OCI-LY3 (cell line): ENCODE data around the gene PC.

Experiments
- H2AFZ ChIP-seq: fragments of 200-600, 300-600 bp; shearing (Covaris generic); 2 replicates; pipeline ENCODE4 v1.6.0; 2014; ENCODE audit warnings: antibody characterized with exemption, low read depth, low read length
- H3K27ac ChIP-seq: fragments of 200-600, 300-600 bp; sonication (generic); 2 replicates; pipeline ENCODE4 v1.5.1; 2014; ENCODE audit warnings: mild to moderate bottlenecking, low read length, moderate library complexity, mixed read lengths
- H3K27me3 ChIP-seq: fragments of 200-600, 300-600 bp; sonication (generic); 2 replicates; pipeline ENCODE4 v1.6.1; 2014; ENCODE audit warnings: low read depth, low read length, mixed read lengths
- H3K36me3 ChIP-seq: fragments of 200-600, 300-600 bp; sonication (generic); replicated peaks from 2 replicates; pipeline ENCODE3; 2014; ENCODE audit warnings: low read depth, low read length, mixed read lengths
- H3K4me1 ChIP-seq: fragments of 300-600, 200-600 bp; sonication (generic); 2 replicates; pipeline ENCODE4 v1.6.1; 2014; ENCODE audit warnings: low read length, mixed read lengths
- H3K4me2 ChIP-seq: fragments of 200-600, 300-600 bp; sonication (generic); 2 replicates; pipeline ENCODE4 v1.6.1; 2014; ENCODE audit warnings: low read length, mixed read lengths
- H3K4me3 ChIP-seq: fragments of 300-600, 200-600 bp; sonication (generic); 2 replicates; pipeline ENCODE4 v1.5.1; 2014; ENCODE audit warnings: antibody characterized with exemption, mild to moderate bottlenecking, low read length, moderate library complexity
- H3K79me2 ChIP-seq: fragments of 300-600, 200-600 bp; shearing (Covaris generic); 2 replicates; pipeline ENCODE4 v1.6.1; 2014; ENCODE audit warnings: mild to moderate bottlenecking, low read length, mixed read lengths
- H3K9ac ChIP-seq: fragments of 300-600, 200-600 bp; shearing (Covaris generic); 2 replicates; pipeline ENCODE4 v1.6.0; 2014; ENCODE audit warnings: mild to moderate bottlenecking, low read length, moderate library complexity
- H3K9me3 ChIP-seq: fragments of 200-600, 300-600 bp; shearing (Covaris generic); 2 replicates; pipeline ENCODE4 v1.6.1; 2014; ENCODE audit warnings: low read length, mixed read lengths; ENCODE audit not compliant: insufficient read depth
- H4K20me1 ChIP-seq: fragments of 200-600, 300-600 bp; sonication (generic); 2 replicates; pipeline ENCODE4 v1.6.1; 2016; ENCODE audit warnings: low read length, mixed read lengths; ENCODE audit not compliant: insufficient read depth
- EZH2phosphoT487 ChIP-seq: fragments of 200-600 bp; shearing (Covaris generic); IDR thresholded peaks from 2 replicates; pipeline ENCODE4 v1.6.1; 2018; ENCODE audit warnings: antibody characterized with exemption, mixed run types, low read depth
- TF ChIP-seq, protein P1 (sequence below): fragments of 200-600, 300-600 bp; sonication (generic); IDR thresholded peaks from 2 replicates; pipeline ENCODE4 v1.5.1; 2014; ENCODE audit warnings: antibody characterized with exemption, low read length, low read depth

Gene PC

GRCh38 chr11:66914505-66914904 lies 43.7 kb downstream of the PC start:
- H3K27me3 ChIP-seq: no peaks in the 10 kb centered on the region; the same call in 1 of the 2 replicates
- H3K4me1 ChIP-seq: peaks cover 4% of the 10 kb centered on the region
- no peak overlapping the region for H3K27ac ChIP-seq
- H3K9me3 ChIP-seq: no peaks in the 10 kb centered on the region
- no peak overlapping the region for H3K4me3 ChIP-seq
- no peaks in the 10 kb centered on the region for H3K36me3 ChIP-seq
- no peaks in the 10 kb centered on the region for H3K79me2 ChIP-seq
- no peak overlapping the region for H3K9ac ChIP-seq
- H4K20me1 ChIP-seq: no peaks in the 10 kb centered on the region
- no peak overlapping the region for H2AFZ ChIP-seq
- TF ChIP-seq, protein P1, sequence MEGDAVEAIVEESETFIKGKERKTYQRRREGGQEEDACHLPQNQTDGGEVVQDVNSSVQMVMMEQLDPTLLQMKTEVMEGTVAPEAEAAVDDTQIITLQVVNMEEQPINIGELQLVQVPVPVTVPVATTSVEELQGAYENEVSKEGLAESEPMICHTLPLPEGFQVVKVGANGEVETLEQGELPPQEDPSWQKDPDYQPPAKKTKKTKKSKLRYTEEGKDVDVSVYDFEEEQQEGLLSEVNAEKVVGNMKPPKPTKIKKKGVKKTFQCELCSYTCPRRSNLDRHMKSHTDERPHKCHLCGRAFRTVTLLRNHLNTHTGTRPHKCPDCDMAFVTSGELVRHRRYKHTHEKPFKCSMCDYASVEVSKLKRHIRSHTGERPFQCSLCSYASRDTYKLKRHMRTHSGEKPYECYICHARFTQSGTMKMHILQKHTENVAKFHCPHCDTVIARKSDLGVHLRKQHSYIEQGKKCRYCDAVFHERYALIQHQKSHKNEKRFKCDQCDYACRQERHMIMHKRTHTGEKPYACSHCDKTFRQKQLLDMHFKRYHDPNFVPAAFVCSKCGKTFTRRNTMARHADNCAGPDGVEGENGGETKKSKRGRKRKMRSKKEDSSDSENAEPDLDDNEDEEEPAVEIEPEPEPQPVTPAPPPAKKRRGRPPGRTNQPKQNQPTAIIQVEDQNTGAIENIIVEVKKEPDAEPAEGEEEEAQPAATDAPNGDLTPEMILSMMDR: no peak
- TF ChIP-seq EZH2phosphoT487: no peak
- H3K4me2 ChIP-seq: no peak overlapping the region

- Histone ChIP-seq H3K4me1 (no peaks in the 10 kb centered on the region), H3K27me3 (no peaks in the 10 kb centered on the region; the same call in 1 of the 2 replicates), H3K27ac (no peak overlapping the region), H3K9ac (no peak overlapping the region), H3K9me3 (no peaks in the 10 kb centered on the region), H2AFZ (no peak overlapping the region), H3K79me2 (no peaks in the 10 kb centered on the region), H4K20me1 (no peaks in the 10 kb centered on the region), H3K4me2 (no peak overlapping the region), H3K36me3 (no peaks in the 10 kb centered on the region), H3K4me3 (no peak overlapping the region)
- TF ChIP-seq, protein P1: no peak
- no peak for TF ChIP-seq EZH2phosphoT487
Observed at GRCh38 chr11:66912911-66913310, 45.3 kb downstream of the PC start.

DNA sequence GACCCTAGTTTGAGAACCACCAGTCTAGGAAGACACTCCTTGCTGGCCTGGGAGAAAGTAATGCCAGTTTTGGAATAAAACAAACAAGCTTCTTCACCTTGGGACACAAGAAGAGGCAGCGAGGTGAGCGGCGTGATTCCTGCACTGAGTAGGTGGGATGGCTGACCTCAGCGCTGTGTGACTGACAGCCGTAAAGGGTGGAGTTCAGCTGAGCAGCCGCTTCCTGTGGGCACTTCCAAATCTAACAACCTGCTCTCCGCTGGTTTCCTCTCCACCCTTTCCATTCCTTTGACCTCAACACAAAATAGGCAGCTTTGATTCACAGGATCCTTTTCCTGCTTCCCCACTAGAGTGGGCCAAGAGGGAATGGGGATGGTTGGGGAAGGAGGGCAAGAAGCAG lies 45.8 kb downstream of the PC start:
- no peaks in the 10 kb centered on the region for H3K79me2 ChIP-seq
- H4K20me1 ChIP-seq: no peaks in the 10 kb centered on the region
- TF ChIP-seq, protein P1: no peak
- no peak for TF ChIP-seq EZH2phosphoT487
- no peak overlapping the region for H3K4me2 ChIP-seq
- H2AFZ ChIP-seq: no peak overlapping the region
- no peaks in the 10 kb centered on the region for H3K9me3 ChIP-seq
- no peak overlapping the region for H3K27ac ChIP-seq
- H3K9ac ChIP-seq: no peak overlapping the region
- H3K27me3 ChIP-seq: no peaks in the 10 kb centered on the region; the same call in 1 of the 2 replicates
- H3K36me3 ChIP-seq: no peaks in the 10 kb centered on the region
- H3K4me1 ChIP-seq: no peaks in the 10 kb centered on the region
- no peak overlapping the region for H3K4me3 ChIP-seq

DNA sequence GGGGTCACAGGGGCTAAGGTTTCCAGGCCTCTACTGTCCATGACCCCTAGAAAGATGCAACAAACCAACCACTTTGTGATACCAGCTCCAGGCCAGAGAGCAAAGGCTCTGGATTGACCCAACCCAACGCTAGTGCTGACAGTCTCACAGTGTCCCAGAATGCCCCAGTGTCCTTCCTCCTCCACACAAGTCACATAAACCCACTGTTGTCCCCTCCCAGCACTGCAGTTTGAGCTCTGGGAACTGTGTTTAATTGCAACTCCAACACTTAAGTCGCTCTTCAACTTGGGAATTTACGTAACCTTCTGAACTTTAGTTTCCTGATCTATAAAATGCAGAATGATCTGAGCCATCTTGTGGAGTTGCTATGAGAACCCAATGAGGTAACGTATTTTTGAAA lies 47.5 kb downstream of the PC start:
- no peaks in the 10 kb centered on the region for H3K9me3 ChIP-seq
- H3K9ac ChIP-seq: no peak overlapping the region
- H3K4me2 ChIP-seq: no peak overlapping the region
- H3K27ac ChIP-seq: no peak overlapping the region
- H3K79me2 ChIP-seq: no peaks in the 10 kb centered on the region
- no peak overlapping the region for H2AFZ ChIP-seq
- no peaks in the 10 kb centered on the region for H3K36me3 ChIP-seq
- TF ChIP-seq, protein P1: no peak
- TF ChIP-seq EZH2phosphoT487: no peak
- H3K4me1 ChIP-seq: no peaks in the 10 kb centered on the region
- no peaks in the 10 kb centered on the region for H4K20me1 ChIP-seq
- H3K27me3 ChIP-seq: peaks cover 1% of the 10 kb centered on the region; the same call in 1 of the 2 replicates
- H3K4me3 ChIP-seq: no peak overlapping the region
